GM12878 (cell line): ENCODE results near the gene ROBO1. TPM values are rescaled to one million over a fixed set of nuclear protein-coding genes. Genes with fewer than 3 reads are reported as not detected.

Source experiments
- ATAC-seq: fragments of 200-7000 bp; cut with Tn5 transposase; 3 replicates; pipeline ENCODE4 v1.9.1; 2020; ENCODE audit warnings: mild to moderate bottlenecking, moderate library complexity
- BruUV-seq: library from RNA; stranded (reverse); fragments of 400-500 nt; replicated peaks from 2 replicates; lab custom pipeline; 2021; lab: Mats Ljungman, UMichigan
- CTCF ChIA-PET: fragments of 300-600 bp; sonication (Branson Sonifier 250); formaldehyde crosslinking; extraction: SDS; loops from one replicate; lab custom pipeline; 2021; ENCODE audit warnings: inconsistent platforms; lab: Yijun Ruan, JAX
- POLR2A ChIA-PET: fragments of 350-600 bp; formaldehyde crosslinking; extraction: SDS; loops from one replicate; lab custom pipeline; 2021; ENCODE audit warnings: inconsistent platforms; lab: Charles Lee
- RAD21 ChIA-PET: fragments of 300-600 bp; sonication (Branson Sonifier 250); formaldehyde crosslinking; loops from one replicate; lab custom pipeline; 2023; ENCODE audit warnings: antibody characterized with exemption; ENCODE audit not compliant: unreplicated experiment; lab: Charles Lee
- SMC1A ChIA-PET: fragments of 300-600 bp; sonication (Branson Sonifier 250); formaldehyde crosslinking; loops from one replicate; lab custom pipeline; 2023; ENCODE audit not compliant: unreplicated experiment, uncharacterized antibody; lab: Charles Lee
- DNase-seq: peaks from one replicate; pipeline ENCODE4 v3.0.0-alpha.2; 2011; ENCODE audit warnings: low read depth, low spot score
- FAIRE-seq: peaks from 3 replicates; lab custom pipeline; 2011; peaks lifted over from hg19 to GRCh38; lab: Jason Lieb, UNC
- H2AFZ ChIP-seq: 2 replicates; pipeline ENCODE4 v1.6.0; 2011; ENCODE audit warnings: low read depth, low read length, control low read depth; ENCODE audit not compliant: control insufficient read depth
- H3K27ac ChIP-seq: 2 replicates; pipeline ENCODE4 v1.5.1; 2011; ENCODE audit warnings: control low read depth; ENCODE audit not compliant: control insufficient read depth, insufficient read depth
- H3K27me3 ChIP-seq, 2 experiments: replicated peaks in 1 of 2; 2 replicates each; pipeline versions ENCODE4 v1.6.0 to v1.6.1; 2011; ENCODE audit warnings: low read length in 1 of 2; ENCODE audit not compliant: control insufficient read depth in 2 of 2, insufficient read depth in 2 of 2
- H3K36me3 ChIP-seq, 2 experiments: 2 replicates each; pipeline ENCODE4 v1.5.1; 2011; ENCODE audit warnings: low read length in 1 of 2; ENCODE audit not compliant: control insufficient read depth in 2 of 2, insufficient read depth in 2 of 2
- H3K4me1 ChIP-seq: 2 replicates; pipeline ENCODE4 v1.6.1; 2011; ENCODE audit warnings: mild to moderate bottlenecking, low read length, moderate library complexity, mixed read lengths; ENCODE audit not compliant: control insufficient read depth, insufficient read depth
- H3K4me2 ChIP-seq: 2 replicates; pipeline ENCODE4 v1.6.0; 2011; ENCODE audit warnings: control low read depth; ENCODE audit not compliant: control insufficient read depth, insufficient read depth
- H3K4me3 ChIP-seq: fragments of 200-600 bp; sonication (generic); 2 replicates; pipeline ENCODE4 v1.5.1; 2016
- H3K79me2 ChIP-seq: 2 replicates; pipeline ENCODE4 v1.6.0; 2011; ENCODE audit warnings: low read length; ENCODE audit not compliant: control insufficient read depth, insufficient read depth
- H3K9ac ChIP-seq: 2 replicates; pipeline ENCODE4 v1.8.0; 2011; ENCODE audit warnings: low read length, control low read depth, mixed read lengths; ENCODE audit not compliant: control insufficient read depth, insufficient read depth
- H3K9me3 ChIP-seq: replicated peaks from 3 replicates; pipeline ENCODE4 v1.5.1; 2011; ENCODE audit warnings: mild to moderate bottlenecking, low read length; ENCODE audit not compliant: control insufficient read depth, insufficient read depth
- H4K20me1 ChIP-seq: 2 replicates; pipeline ENCODE4 v1.6.0; 2011; ENCODE audit not compliant: control insufficient read depth, insufficient read depth
- CBX3 ChIP-seq: fragments of 200-600 bp; sonication (generic); IDR thresholded peaks from 2 replicates; pipeline ENCODE4 v1.6.1; 2016; ENCODE audit warnings: low read depth, borderline replicate concordance
- CBX5 ChIP-seq: sonication (generic); IDR thresholded peaks from 2 replicates; pipeline ENCODE4 v1.6.1; 2016; ENCODE audit warnings: low read depth, moderate library complexity, mild to moderate bottlenecking, inconsistent platforms
- CHD4 ChIP-seq: fragments of 200-600 bp; sonication (generic); IDR thresholded peaks from 2 replicates; pipeline ENCODE4 v1.6.1; 2016; ENCODE audit warnings: mild to moderate bottlenecking
- FOS ChIP-seq: IDR thresholded peaks from 3 replicates; pipeline ENCODE4 v1.6.1; 2011; ENCODE audit warnings: borderline replicate concordance; ENCODE audit not compliant: insufficient read length; ENCODE audit errors: extremely low read depth
- HDGF ChIP-seq: fragments of 450-650 bp; IDR thresholded peaks from 2 replicates; pipeline ENCODE4 v1.6.1; 2016; ENCODE audit warnings: antibody characterized with exemption
- IRF5 ChIP-seq: fragments of 450-650 bp; IDR thresholded peaks from 2 replicates; pipeline ENCODE4 v1.6.1; 2017; ENCODE audit warnings: borderline replicate concordance
- NR2F1 ChIP-seq: fragments of 450-650 bp; conservative IDR thresholded peaks from 2 replicates; pipeline ENCODE4 v1.6.1; 2017; ENCODE audit warnings: mild to moderate bottlenecking
- PAX5 ChIP-seq: IDR thresholded peaks from 2 replicates; pipeline ENCODE4 v1.6.1; 2011; ENCODE audit warnings: low read depth, low read length, borderline replicate concordance
- RBBP5 ChIP-seq: fragments of 200-600 bp; sonication (generic); conservative IDR thresholded peaks from 2 replicates; pipeline ENCODE4 v1.6.1; 2016
- SMAD5 ChIP-seq: IDR thresholded peaks from 2 replicates; pipeline ENCODE4 v1.6.1; 2016; ENCODE audit warnings: antibody characterized with exemption, low read depth
- WGBS: methylation state at CpG from one replicate; pipeline ENCODE4 v1.1.6; 2016; ENCODE audit warnings: low lambda C conversion rate; ENCODE audit not compliant: insufficient replicate concordance, insufficient coverage; ENCODE audit errors: missing lambda C conversion rate; 5-methylcytosine and 5-hydroxymethylcytosine counted together
- in situ Hi-C: fragments of 300-500 bp; cut with MboI; formaldehyde crosslinking; loops from 9 replicates; pipeline ENCODE4 v1.14.3; 2018; ENCODE audit warnings: mixed read lengths
- intact Hi-C: fragments of 100-400 bp; cut with micrococcal nuclease; formaldehyde crosslinking; loops from one replicate; pipeline ENCODE4 v1.14.2; 2022; ENCODE audit not compliant: unreplicated experiment
- polyA plus RNA-seq, 11 experiments: library from polyadenylated mRNA; depleted of rRNA in 4 of 11; unstranded in 6 of 11; stranded (reverse) in 5 of 11; fragments of >200 nt; fragmentation: Nextera tagmentation in 4 of 11; fragmentation: Illumina TruSeq in 1 of 11; extraction: Ambion mirVana in 4 of 11; extraction: Trizol in 1 of 11; gene quantifications; 1 replicate in 1 of 11; 2 replicates in 10 of 11; pipeline versions ENCODE4 v1.2.1 to v1.2.3, GENCODE V29; 2011 to 2016; ENCODE audit warnings: inconsistent platforms in 2 of 11, missing spikeins in 2 of 11, low read depth in 1 of 11
- total RNA-seq, 4 experiments: library from RNA; depleted of rRNA in 3 of 4; stranded (reverse); fragments of >200 nt in 3 of 4; fragmentation: Illumina TruSeq in 1 of 4; extraction: Trizol in 1 of 4; gene quantifications; 2 replicates each; pipeline versions ENCODE4 v1.2.1 to v1.2.3, GENCODE V29; 2013 to 2021

Gene ROBO1
- total and polyA plus RNA-seq, 10 of the 15 experiments (the other 5 are each of a cell fraction or from before 2014, with no cell fraction given) = 0.29 to 46.5 (median 1.2) TPM

GRCh38 chr3:78605178-78605577 is 1162.6 kb downstream of the ROBO1 start:
- SMC1A ChIA-PET = interaction anchor here (0.7 to 1.1 kb wide), 2 partner anchors 10 to 13 kb away, joined by 3 to 4 read pairs; no protein-coding TSS in a partner anchor
- H4K20me1 ChIP-seq = no peaks in the 10 kb centered on the region
- no peak overlapping the region for H2AFZ ChIP-seq
- no peak overlapping the region for H3K4me3 ChIP-seq
- POLR2A ChIA-PET = interaction anchor here (0.5 kb wide), 1 partner anchor 330 kb away, joined by 3 read pairs; no protein-coding TSS in a partner anchor
- FAIRE-seq = no peak
- CTCF ChIA-PET = interaction anchor here (1.1 kb wide), 1 partner anchor 41 kb away, joined by 3 read pairs; no protein-coding TSS in a partner anchor
- no peak overlapping the region for H3K27ac ChIP-seq
- RAD21 ChIA-PET = no interaction called here
- no peak for TF ChIP-seq RBBP5
- TF ChIP-seq CHD4 = no peak
- no peak for TF ChIP-seq NR2F1
- TF ChIP-seq IRF5 = no peak
- no peak for TF ChIP-seq HDGF
- no peak for TF ChIP-seq CBX5
- no peak for TF ChIP-seq FOS
- no peak for TF ChIP-seq SMAD5
- no peak for TF ChIP-seq CBX3
- no peak for TF ChIP-seq PAX5
- no peak overlapping the region for H3K4me2 ChIP-seq
- no peak for ATAC-seq
- no peak overlapping the region for H3K9ac ChIP-seq
- in situ Hi-C loops = no loop called here
- no peaks in the 10 kb centered on the region for H3K79me2 ChIP-seq
- H3K9me3 ChIP-seq = no peaks in the 10 kb centered on the region
- no peak for DNase-seq
- H3K27me3 ChIP-seq = no peaks in the 10 kb centered on the region
- intact Hi-C loops = no loop called here
- no peaks in the 10 kb centered on the region for H3K4me1 ChIP-seq
- BruUV-seq = TSS peak; percentile 53
- 74% methylated on average over 2 of the region's 2 CpGs for WGBS
- H3K36me3 ChIP-seq = no peaks in the 10 kb centered on the region
